Measurements from ENCODE around the gene CTBP1. TPM values are rescaled to one million over a fixed set of nuclear protein-coding genes. Genes with fewer than 3 reads are reported as not detected.
A peak's percentile ranks its signal among the peaks of the same experiment; 100 is the strongest.

CTBP1 gene
- total RNA-seq, 2 experiments from 2014 or later: 194 to 211 TPM

- H3K9me3 Mint-ChIP-seq: no peaks in the 10 kb centered on the region
- H3K36me3 Mint-ChIP-seq: peaks cover 12% of the 10 kb centered on the region
- POLR2A ChIA-PET: interaction anchor here (0.6 to 5.1 kb wide), 14 partner anchors 11 to 195 kb away, joined by 3 to 56 read pairs (median 4); partner anchors contain the start of genes CTBP1, MAEA, SPON2 and UVSSA
- peaks cover 34% of the 10 kb centered on the region for H3K4me1 Mint-ChIP-seq
- peak overlapping the region; percentile 83 for H3K4me3 Mint-ChIP-seq
- DNase-seq: peak; percentile 86
- peak overlapping the region; percentile 100 for H3K27ac Mint-ChIP-seq
- no peaks in the 10 kb centered on the region for H3K27me3 Mint-ChIP-seq
- peak; percentile 75 for ATAC-seq (ENCODE audit: low read depth)
Measured at GRCh38 chr4:1201851-1202525, 46.9 kb downstream of the CTBP1 start.

- DNase-seq (peak; percentile 56), ATAC-seq (ENCODE audit: low read depth) (no peak)
- no peaks in the 10 kb centered on the region for H3K27me3 Mint-ChIP-seq
- H3K36me3 Mint-ChIP-seq: peaks cover 20% of the 10 kb centered on the region
- peak overlapping the region; percentile 100 for H3K27ac Mint-ChIP-seq
- H3K9me3 Mint-ChIP-seq: no peaks in the 10 kb centered on the region
- peak overlapping the region; percentile 83 for H3K4me3 Mint-ChIP-seq
- H3K4me1 Mint-ChIP-seq: peaks cover 37% of the 10 kb centered on the region
- POLR2A ChIA-PET: interaction anchor here (0.6 to 4.4 kb wide), 11 partner anchors 10 to 146 kb away, joined by 3 to 37 read pairs (median 4); partner anchors contain the start of gene UVSSA
Measured at GRCh38 chr4:1200425-1201035, 48.4 kb downstream of the CTBP1 start.

DNA sequence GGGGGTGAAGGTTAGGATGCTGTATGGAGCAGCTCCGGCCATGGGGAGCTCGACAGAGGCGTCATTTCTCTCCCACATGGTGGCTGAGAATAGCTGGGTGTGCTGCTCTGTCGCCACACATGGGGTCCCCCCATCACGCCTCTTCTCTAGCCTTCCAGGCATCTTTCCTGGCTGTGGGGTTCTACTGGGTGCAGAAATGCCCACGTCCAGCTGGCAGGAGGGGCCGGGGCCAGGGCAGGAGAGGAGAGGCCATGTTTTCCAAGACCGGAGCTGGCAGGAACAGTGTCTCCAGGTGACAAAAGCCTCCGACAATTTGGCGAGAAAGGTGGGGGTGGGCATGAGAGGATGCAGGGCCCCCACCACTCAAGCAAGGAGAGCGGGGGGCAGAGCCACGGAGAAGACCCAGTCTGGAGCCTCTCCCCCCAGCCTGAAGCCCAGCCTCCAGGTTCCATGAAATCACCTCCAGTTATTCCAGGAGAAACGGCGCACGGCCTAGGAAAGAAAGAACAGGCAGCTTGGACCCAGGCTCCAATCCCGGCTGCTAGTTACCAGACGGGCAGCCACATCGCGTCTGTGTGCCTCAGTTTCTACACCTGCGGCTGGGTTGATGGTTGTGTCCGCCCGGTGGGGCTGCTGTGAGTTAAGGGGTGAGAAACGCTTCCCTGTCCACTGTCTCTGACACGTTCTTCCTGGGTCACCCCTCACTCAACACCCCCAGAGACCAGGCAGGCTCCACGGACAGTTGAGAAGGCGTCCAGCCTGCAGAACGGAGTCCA is 49.2 kb downstream of the CTBP1 start:
- ATAC-seq (ENCODE audit: low read depth): no peak
- peak; percentile 21 for DNase-seq
- H3K27me3 Mint-ChIP-seq: no peaks in the 10 kb centered on the region
- H3K9me3 Mint-ChIP-seq: no peaks in the 10 kb centered on the region
- H3K4me1 Mint-ChIP-seq: peaks cover 37% of the 10 kb centered on the region
- H3K27ac Mint-ChIP-seq: peak overlapping the region; percentile 100
- POLR2A ChIA-PET: interaction anchor here (0.5 to 4.4 kb wide), 9 partner anchors 13 to 147 kb away, joined by 3 to 37 read pairs (median 4); partner anchors contain the start of gene UVSSA
- peaks cover 18% of the 10 kb centered on the region for H3K36me3 Mint-ChIP-seq
- peak overlapping the region; percentile 83 for H3K4me3 Mint-ChIP-seq

- DNase-seq (no peak), ATAC-seq (ENCODE audit: low read depth) (no peak)
- peaks cover 11% of the 10 kb centered on the region for H3K36me3 Mint-ChIP-seq
- H3K9me3 Mint-ChIP-seq: no peaks in the 10 kb centered on the region
- peak overlapping the region; percentile 16 for H3K4me3 Mint-ChIP-seq
- POLR2A ChIA-PET: no interaction called here
- peaks cover 23% of the 10 kb centered on the region for H3K4me1 Mint-ChIP-seq
- no peaks in the 10 kb centered on the region for H3K27me3 Mint-ChIP-seq
- no peak overlapping the region for H3K27ac Mint-ChIP-seq
Measured at GRCh38 chr4:1198098-1198844, 50.7 kb downstream of the CTBP1 start.

- peaks cover 11% of the 10 kb centered on the region for H3K36me3 Mint-ChIP-seq
- ATAC-seq (ENCODE audit: low read depth): no peak
- peaks cover 10% of the 10 kb centered on the region for H3K4me1 Mint-ChIP-seq
- H3K27me3 Mint-ChIP-seq: no peaks in the 10 kb centered on the region
- POLR2A ChIA-PET: no interaction called here
- H3K27ac Mint-ChIP-seq: no peak overlapping the region
- H3K4me3 Mint-ChIP-seq: no peak overlapping the region
- H3K9me3 Mint-ChIP-seq: no peaks in the 10 kb centered on the region
- no peak for DNase-seq
Measured at GRCh38 chr4:1196421-1197183, 52.3 kb downstream of the CTBP1 start.

- H3K27me3 Mint-ChIP-seq: no peaks in the 10 kb centered on the region
- H3K27ac Mint-ChIP-seq: no peak overlapping the region
- H3K4me3 Mint-ChIP-seq: no peak overlapping the region
- peaks cover 6% of the 10 kb centered on the region for H3K4me1 Mint-ChIP-seq
- peaks cover 11% of the 10 kb centered on the region for H3K36me3 Mint-ChIP-seq
- H3K9me3 Mint-ChIP-seq: no peaks in the 10 kb centered on the region
- no peak for ATAC-seq (ENCODE audit: low read depth)
- POLR2A ChIA-PET: no interaction called here
- no peak for DNase-seq
Measured at GRCh38 chr4:1195891-1196401, 53.0 kb downstream of the CTBP1 start.

- POLR2A ChIA-PET: no interaction called here
- DNase-seq (no peak), ATAC-seq (ENCODE audit: low read depth) (no peak)
- H3K36me3 Mint-ChIP-seq: peaks cover 11% of the 10 kb centered on the region
- no peaks in the 10 kb centered on the region for H3K27me3 Mint-ChIP-seq
- no peak overlapping the region for H3K4me3 Mint-ChIP-seq
- no peak overlapping the region for H3K27ac Mint-ChIP-seq
- no peaks in the 10 kb centered on the region for H3K9me3 Mint-ChIP-seq
- H3K4me1 Mint-ChIP-seq: peaks cover 6% of the 10 kb centered on the region
Measured at GRCh38 chr4:1195109-1195671, 53.7 kb downstream of the CTBP1 start.

GRCh38 chr4:1194010-1194900 is 54.7 kb downstream of the CTBP1 start:
- no peaks in the 10 kb centered on the region for H3K9me3 Mint-ChIP-seq
- POLR2A ChIA-PET: no interaction called here
- H3K4me3 Mint-ChIP-seq: no peak overlapping the region
- H3K36me3 Mint-ChIP-seq: peaks cover 11% of the 10 kb centered on the region
- H3K4me1 Mint-ChIP-seq: peaks cover 3% of the 10 kb centered on the region
- H3K27me3 Mint-ChIP-seq: no peaks in the 10 kb centered on the region
- ATAC-seq (ENCODE audit: low read depth) (no peak), DNase-seq (no peak)
- no peak overlapping the region for H3K27ac Mint-ChIP-seq

DNA sequence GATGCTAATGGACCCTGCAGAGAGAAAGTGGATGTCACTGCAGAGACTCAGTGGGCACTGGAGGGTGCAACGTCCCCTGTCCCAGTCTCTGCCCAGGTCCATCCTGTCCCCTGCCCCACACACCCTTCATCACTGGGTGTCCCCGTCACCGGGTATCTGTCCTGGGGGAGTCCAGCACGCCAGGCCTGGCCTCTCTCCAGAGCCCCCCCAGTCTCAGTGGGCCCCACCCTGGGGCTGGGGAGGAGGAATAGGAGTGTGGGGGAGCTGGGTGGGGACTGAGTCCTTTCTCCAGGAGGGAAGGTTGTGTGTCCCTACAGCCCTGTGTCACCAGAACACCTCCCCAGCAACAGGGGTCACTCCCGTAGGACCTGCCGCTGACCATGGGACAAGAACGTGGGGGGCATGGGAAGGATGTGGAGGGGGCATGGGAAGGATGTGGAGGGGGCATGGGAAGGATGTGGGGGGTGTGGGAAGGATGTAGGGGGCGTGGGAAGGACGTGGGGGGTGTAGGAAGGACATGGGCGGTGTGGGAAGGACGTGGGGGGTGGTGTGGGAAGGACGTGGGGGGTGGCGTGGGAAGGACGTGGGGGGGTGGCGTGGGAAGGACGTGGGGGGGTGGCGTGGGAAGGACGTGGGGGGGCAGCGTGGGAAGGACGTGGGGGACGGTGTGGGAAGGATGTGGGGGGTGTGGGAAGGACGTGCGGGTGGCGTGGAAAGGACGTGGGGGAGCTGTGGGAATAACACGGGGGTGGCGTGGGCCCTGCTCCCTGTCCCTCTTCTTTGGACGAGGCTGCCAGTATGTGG is 55.5 kb downstream of the CTBP1 start:
- POLR2A ChIA-PET: no interaction called here
- Mint-ChIP-seq H3K27me3 (no peaks in the 10 kb centered on the region), H3K4me1 (peaks cover 6% of the 10 kb centered on the region), H3K4me3 (no peak overlapping the region), H3K9me3 (peaks cover 2% of the 10 kb centered on the region), H3K27ac (no peak overlapping the region), H3K36me3 (peaks cover 11% of the 10 kb centered on the region)
- DNase-seq (no peak), ATAC-seq (ENCODE audit: low read depth) (no peak)

GRCh38 chr4:1192493-1193205 is 56.3 kb downstream of the CTBP1 start:
- H3K4me3 Mint-ChIP-seq: no peak overlapping the region
- H3K27ac Mint-ChIP-seq: no peak overlapping the region
- H3K4me1 Mint-ChIP-seq: peaks cover 6% of the 10 kb centered on the region
- DNase-seq: peak; percentile 24
- ATAC-seq (ENCODE audit: low read depth): no peak
- no peaks in the 10 kb centered on the region for H3K27me3 Mint-ChIP-seq
- POLR2A ChIA-PET: no interaction called here
- H3K9me3 Mint-ChIP-seq: peaks cover 2% of the 10 kb centered on the region
- peaks cover 10% of the 10 kb centered on the region for H3K36me3 Mint-ChIP-seq
